ENCODE data around the gene P3H1.

- no peak for TF ChIP-seq POLR2AphosphoS5 (IDR thresholded peaks at IDR 0.05; ENCODE audit: low read depth, low read length)
- TF ChIP-seq REST (IDR thresholded peaks at IDR 0.05; ENCODE audit: insufficient read depth in 1 of 2, low read depth in 2 of 2, low read length in 2 of 2): no peak
- no peak for TF ChIP-seq SIN3A (IDR thresholded peaks at IDR 0.05; ENCODE audit: borderline replicate concordance, insufficient read depth, low read length)
- no peak for TF ChIP-seq TAF1 (IDR thresholded peaks at IDR 0.05; ENCODE audit: borderline replicate concordance, insufficient read depth, low read length)
Measured at GRCh38 chr1:42756956-42757891, 9.6 kb downstream of the P3H1 start.

Measured in PFSK-1 (cell line).